Ovary (tissue), 9 donors: Measurements from ENCODE around the gene ERFE. TPM values are rescaled to one million over a fixed set of nuclear protein-coding genes. Genes with fewer than 3 reads are reported as not detected.

Experiments
- DNase-seq, 5 donors: peaks; one replicate each; pipeline ENCODE4 v3.0.0-alpha.2; 2019 to 2020
- H3K27ac ChIP-seq, 2 donors: fragments of 200-600 bp; one replicate each; pipeline versions ENCODE4 v1.5.1 to v1.8.0; 2019 to 2022
- H3K27me3 ChIP-seq: fragments of 200-600 bp; one replicate; pipeline ENCODE4 v1.8.0; 2022
- H3K36me3 ChIP-seq: fragments of 200-600 bp; sonication (generic); one replicate; pipeline ENCODE4 v1.5.1; 2019
- H3K4me1 ChIP-seq: one replicate; pipeline ENCODE4 v1.8.1; 2013; ENCODE audit warnings: mild to moderate bottlenecking, moderate library complexity; ENCODE audit not compliant: insufficient read depth
- H3K4me3 ChIP-seq: fragments of 200-600 bp; sonication (generic); one replicate; pipeline ENCODE4 v1.5.1; 2017
- H3K9me3 ChIP-seq, 2 donors: fragments of 200-600 bp in 1 of 2; sonication (generic) in 1 of 2; one replicate each; pipeline versions ENCODE4 v1.5.1 to v1.8.1; 2013 to 2019; ENCODE audit warnings: mild to moderate bottlenecking in 1 of 2, moderate library complexity in 1 of 2
- EP300 ChIP-seq: sonication (generic); formaldehyde crosslinking; IDR thresholded peaks from one replicate; pipeline ENCODE4 v1.6.1; 2017; ENCODE audit warnings: antibody characterized with exemption
- POLR2A ChIP-seq: fragments of 450-650 bp; IDR thresholded peaks from one replicate; pipeline ENCODE4 v1.6.1; 2017; ENCODE audit warnings: antibody characterized with exemption, mild to moderate bottlenecking, moderate library complexity
- WGBS, 3 donors: extraction: QIAGEN DNeasy Blood & Tissue Kit in 1 of 3; methylation state at CpG; one replicate each; pipeline versions ENCODE4 v1.1.5 to v1.1.7; 2013 to 2017; 5-methylcytosine and 5-hydroxymethylcytosine counted together
- intact Hi-C, 4 donors: fragments of 100-400 bp; cut with DNase I; formaldehyde crosslinking; loops; one replicate each; pipeline versions ENCODE4 v1.11.0 to v1.15.1; 2022 to 2023
- polyA plus RNA-seq, 2 donors: library from polyadenylated mRNA; stranded (reverse); fragments of 200-250 nt in 1 of 2; fragments of 350-450 nt in 1 of 2; fragmentation: Illumina TruSeq in 1 of 2; extraction: RNeasy Lipid Tissue Mini Kit (QIAGEN cat#74804) in 1 of 2; gene quantifications; one replicate each; pipeline ENCODE4 v1.2.3, GENCODE V29; 2013 to 2014
- total RNA-seq, 7 donors: library from RNA; depleted of rRNA in 2 of 7; stranded (reverse); fragments of >200 nt in 2 of 7; fragmentation: NEBNext Ultra II Directional in 3 of 7; extraction: Animal tissue kit (Norgen Biotek cat#: 25700) in 3 of 7; gene quantifications; one replicate each; pipeline versions ENCODE4 v1.1.0 to v1.2.4, GENCODE V29; 2016 to 2023
- TF ChIP-seq, protein P1 (sequence below), 3 donors: fragments of 450-650 bp in 2 of 3; fragments of 200-600 bp in 1 of 3; IDR thresholded peaks; one replicate each; pipeline versions ENCODE4 v1.5.1 to v1.8.0; 2016 to 2022; ENCODE audit warnings: antibody characterized with exemption in 3 of 3, mild to moderate bottlenecking in 1 of 3
- donor health status: DM: no; HTN: no; CAD: no; lungs with moderate emphysema.
- donor health status: DM: no; HTN: no; CAD: no.
- donor health status: Bipolar disorder and iron deficiency.
- donor health status: DM: yes; HTN: yes; CAD: no.
- donor health status: DM: no; HTN: no; CAD: no.
- donor health status: DM: yes; HTN: yes; CAD: no.

The ERFE gene
- total and polyA plus RNA-seq, 9 donors: 0.19 to 0.69 (median 0.25) TPM; not detected in 4

DNA sequence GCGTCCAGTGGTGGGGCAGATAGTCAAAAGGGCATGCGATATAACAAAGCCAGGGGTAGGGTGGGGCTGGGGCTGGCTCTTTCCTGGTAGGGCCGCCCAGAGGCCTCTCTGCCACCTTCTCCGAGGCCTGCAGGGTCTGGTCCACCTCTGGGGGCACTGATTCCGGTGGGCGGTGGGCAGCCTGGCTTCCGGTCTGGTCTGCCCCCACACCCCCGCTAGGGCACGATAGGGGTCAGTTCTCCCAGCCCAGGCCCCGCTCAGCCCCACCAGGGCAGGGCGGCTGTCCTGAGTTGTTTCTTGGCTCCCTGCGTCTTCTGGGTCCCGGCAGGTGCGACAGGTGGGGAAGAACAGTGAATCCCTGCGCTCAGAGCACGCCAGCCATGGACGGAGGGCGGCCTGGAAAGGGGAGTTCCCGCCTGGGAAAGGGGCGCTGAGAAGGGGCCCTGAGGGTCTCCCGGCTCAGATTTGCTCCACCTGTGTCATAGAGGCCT, 707 bp upstream of the ERFE start:
- TF ChIP-seq EP300 (no peak), POLR2A (no peak)
- TF ChIP-seq, protein P1, sequence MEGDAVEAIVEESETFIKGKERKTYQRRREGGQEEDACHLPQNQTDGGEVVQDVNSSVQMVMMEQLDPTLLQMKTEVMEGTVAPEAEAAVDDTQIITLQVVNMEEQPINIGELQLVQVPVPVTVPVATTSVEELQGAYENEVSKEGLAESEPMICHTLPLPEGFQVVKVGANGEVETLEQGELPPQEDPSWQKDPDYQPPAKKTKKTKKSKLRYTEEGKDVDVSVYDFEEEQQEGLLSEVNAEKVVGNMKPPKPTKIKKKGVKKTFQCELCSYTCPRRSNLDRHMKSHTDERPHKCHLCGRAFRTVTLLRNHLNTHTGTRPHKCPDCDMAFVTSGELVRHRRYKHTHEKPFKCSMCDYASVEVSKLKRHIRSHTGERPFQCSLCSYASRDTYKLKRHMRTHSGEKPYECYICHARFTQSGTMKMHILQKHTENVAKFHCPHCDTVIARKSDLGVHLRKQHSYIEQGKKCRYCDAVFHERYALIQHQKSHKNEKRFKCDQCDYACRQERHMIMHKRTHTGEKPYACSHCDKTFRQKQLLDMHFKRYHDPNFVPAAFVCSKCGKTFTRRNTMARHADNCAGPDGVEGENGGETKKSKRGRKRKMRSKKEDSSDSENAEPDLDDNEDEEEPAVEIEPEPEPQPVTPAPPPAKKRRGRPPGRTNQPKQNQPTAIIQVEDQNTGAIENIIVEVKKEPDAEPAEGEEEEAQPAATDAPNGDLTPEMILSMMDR (IDR thresholded peaks at IDR 0.05): no peak
- H3K27ac ChIP-seq: no peak overlapping the region
- H3K27me3 ChIP-seq: no peaks in the 10 kb centered on the region
- no peak overlapping the region for H3K4me3 ChIP-seq
- DNase-seq: no peak
- no peaks in the 10 kb centered on the region for H3K36me3 ChIP-seq
- no peaks in the 10 kb centered on the region for H3K4me1 ChIP-seq
- intact Hi-C loops: no loop called here
- no peaks in the 10 kb centered on the region for H3K9me3 ChIP-seq
- WGBS, 3 donors: 48 to 57% (median 56%) methylated on average over 15 to 21 of the region's 21 CpGs

DNA sequence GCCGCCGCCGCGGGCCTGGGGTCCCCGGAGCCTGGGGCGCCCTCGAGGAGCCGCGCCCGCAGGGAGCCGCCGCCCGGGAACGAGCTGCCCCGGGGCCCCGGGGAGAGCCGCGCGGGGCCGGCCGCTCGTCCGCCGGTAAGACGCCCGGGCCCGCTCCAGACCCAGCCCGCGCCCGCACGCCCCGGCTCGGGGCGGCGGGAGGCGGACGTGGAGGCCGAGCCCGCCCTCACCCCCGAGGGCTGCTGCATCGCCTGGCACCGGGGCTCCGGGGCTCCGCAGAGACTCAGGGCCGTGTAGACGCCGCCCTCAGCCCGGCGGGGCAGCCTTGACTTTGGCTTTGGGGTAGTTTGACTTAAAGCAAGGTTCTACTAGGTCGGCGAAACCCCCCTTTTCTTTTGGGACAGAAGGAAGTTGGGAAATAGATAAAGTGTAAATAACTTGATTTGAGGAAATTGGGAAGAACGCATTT, 335 bp downstream of the ERFE start:
- H3K4me3 ChIP-seq: peak overlapping the region; percentile 2
- H3K27ac ChIP-seq: no peak overlapping the region
- intact Hi-C loops: no loop called here
- H3K4me1 ChIP-seq: no peaks in the 10 kb centered on the region
- H3K9me3 ChIP-seq: no peaks in the 10 kb centered on the region
- H3K27me3 ChIP-seq: no peaks in the 10 kb centered on the region
- no peak for TF ChIP-seq POLR2A
- TF ChIP-seq EP300: no peak
- TF ChIP-seq, protein P1 (IDR thresholded peaks at IDR 0.05): no peak
- peak in 2 of 5 donors; percentile 11 to 35 for DNase-seq
- no peaks in the 10 kb centered on the region for H3K36me3 ChIP-seq
- 1 to 5% (median 3%) methylated on average over 26 to 52 of the region's 52 CpGs for WGBS, 3 donors

DNA sequence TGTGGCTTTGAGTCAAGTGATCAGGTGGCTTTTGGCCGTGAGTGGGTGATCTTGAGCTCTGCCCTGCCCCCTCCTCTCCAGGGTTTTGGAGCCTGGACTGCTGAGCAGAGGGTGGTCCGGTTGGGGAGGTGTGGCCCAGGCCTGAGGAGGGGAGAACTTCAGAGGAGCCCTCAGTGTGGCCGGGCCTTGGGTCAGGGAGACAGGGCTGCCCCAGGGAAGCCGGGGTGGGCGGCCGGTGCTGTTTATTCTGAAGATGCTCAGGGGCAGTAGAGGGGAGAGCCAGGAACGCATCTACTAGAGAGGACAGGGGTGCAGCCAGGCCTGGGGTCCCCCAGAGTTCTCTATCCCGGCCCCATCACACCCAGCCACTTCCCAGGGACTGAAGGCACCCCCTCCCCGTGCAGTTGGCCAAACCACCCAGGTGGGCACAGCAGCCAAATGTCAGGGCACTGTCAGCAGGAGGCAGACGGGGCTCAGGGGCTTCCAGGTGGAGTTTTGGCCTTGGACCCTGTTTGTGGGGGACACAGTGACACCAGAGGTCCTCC, 963 bp downstream of the ERFE start:
- TF ChIP-seq POLR2A: no peak
- no peak for TF ChIP-seq EP300
- TF ChIP-seq, protein P1 (IDR thresholded peaks at IDR 0.05): no peak
- Histone ChIP-seq H3K4me3 (no peak overlapping the region), H3K4me1 (no peaks in the 10 kb centered on the region), H3K27ac (no peak overlapping the region), H3K27me3 (no peaks in the 10 kb centered on the region), H3K9me3 (no peaks in the 10 kb centered on the region), H3K36me3 (no peaks in the 10 kb centered on the region)
- intact Hi-C loops: no loop called here
- 36 to 50% (median 43%) methylated on average over 8 to 10 of the region's 10 CpGs for WGBS, 3 donors
- peak in 2 of 5 donors; percentile 15 to 29 for DNase-seq

DNA sequence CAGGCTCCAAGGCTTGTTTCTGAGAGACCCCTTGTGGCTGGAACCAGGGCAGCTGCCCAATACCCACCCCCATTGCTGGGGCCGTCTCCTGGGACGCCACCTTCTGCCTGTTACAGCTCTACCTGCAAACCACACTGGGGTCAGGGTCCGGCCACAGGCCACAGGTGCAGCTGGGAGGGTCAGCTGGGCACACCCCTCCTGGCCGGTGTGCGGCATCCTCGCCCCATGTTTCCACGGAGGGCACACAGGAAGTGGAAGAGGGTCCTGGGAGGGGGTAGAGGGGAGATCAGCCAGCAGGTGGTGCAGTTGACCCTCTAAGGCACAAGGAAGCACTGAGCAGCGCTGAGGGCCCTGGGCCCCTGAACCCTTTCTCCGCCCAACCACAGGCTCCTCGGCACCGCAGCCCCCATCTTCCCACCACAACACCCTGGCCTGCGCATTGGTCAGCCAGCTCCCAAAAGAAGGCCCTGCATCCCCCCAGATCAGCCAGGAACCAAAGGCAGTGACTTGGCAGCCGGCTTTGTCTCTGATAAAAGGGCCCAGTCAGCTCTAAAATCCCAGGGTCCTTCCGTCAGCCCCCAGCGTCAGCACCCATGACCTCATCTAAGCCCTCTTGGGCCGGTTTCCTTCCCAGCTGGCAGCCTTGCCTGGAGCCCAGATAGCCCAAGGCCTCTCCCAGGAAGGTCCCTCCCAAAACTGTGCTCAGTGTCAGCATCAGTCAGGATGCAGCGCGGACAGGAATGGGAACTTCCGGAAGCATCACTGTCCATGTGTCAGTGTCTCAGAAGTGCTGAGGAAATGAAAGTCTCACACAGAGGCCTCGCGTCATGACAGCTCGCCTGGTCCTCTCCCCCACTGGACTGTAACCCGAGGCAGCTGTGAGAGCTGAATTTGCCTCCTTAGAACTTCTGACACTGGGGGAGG, 1.7 kb downstream of the ERFE start:
- intact Hi-C loops: no loop called here
- H3K27me3 ChIP-seq: no peaks in the 10 kb centered on the region
- H3K4me1 ChIP-seq: no peaks in the 10 kb centered on the region
- no peak overlapping the region for H3K4me3 ChIP-seq
- no peaks in the 10 kb centered on the region for H3K36me3 ChIP-seq
- H3K27ac ChIP-seq: no peak overlapping the region
- H3K9me3 ChIP-seq: no peaks in the 10 kb centered on the region
- TF ChIP-seq POLR2A (no peak), EP300 (no peak)
- TF ChIP-seq, protein P1 (IDR thresholded peaks at IDR 0.05): no peak
- 50 to 65% (median 61%) methylated on average over 23 of the region's 23 CpGs for WGBS, 3 donors
- DNase-seq: peak in 2 of 5 donors; percentile 16 to 31
